HG03354 (cell line): ENCODE data around the gene CCDC51.
A peak's percentile ranks its signal among the peaks of the same experiment; 100 is the strongest.
"Not testable (repeated sequence)": the region's sequence is repeated elsewhere in the genome, so short reads cannot be mapped to it uniquely, and the experiment has no call there.

Source experiments
- ATAC-seq: cut with Tn5 transposase; IDR thresholded peaks from one replicate; pipeline ENCODE4 v1.9.1; 2021; ENCODE audit warnings: mild to moderate bottlenecking; ENCODE audit not compliant: unreplicated experiment, poor library complexity, severe bottlenecking

CCDC51 gene

DNA sequence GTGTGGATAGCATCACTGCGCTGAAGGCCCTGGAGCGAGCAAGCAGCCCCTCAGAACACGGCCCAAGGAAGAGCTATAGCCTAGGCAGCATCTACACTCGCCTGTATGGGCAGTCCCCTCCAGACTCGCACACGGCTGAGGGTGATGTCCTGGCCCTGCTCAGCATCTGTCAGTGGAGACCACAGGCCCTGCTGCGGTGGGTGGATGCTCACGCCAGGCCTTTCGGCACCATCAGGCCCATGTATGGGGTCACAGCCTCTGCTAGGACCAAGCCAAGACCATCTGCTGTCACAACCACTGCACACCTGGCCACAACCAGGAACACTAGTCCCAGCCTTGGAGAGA, 27.2 kb upstream of the CCDC51 start:
- no peak for ATAC-seq

GRCh38 chr3:48466386-48467109, 26.6 kb upstream of the CCDC51 start:
- ATAC-seq: peak; percentile 31

GRCh38 chr3:48465531-48466378, 25.8 kb upstream of the CCDC51 start:
- ATAC-seq: peak; percentile 87

GRCh38 chr3:48465237-48465530, 25.3 kb upstream of the CCDC51 start:
- ATAC-seq: no peak

GRCh38 chr3:48464713-48465221, 24.8 kb upstream of the CCDC51 start:
- ATAC-seq: no peak

DNA sequence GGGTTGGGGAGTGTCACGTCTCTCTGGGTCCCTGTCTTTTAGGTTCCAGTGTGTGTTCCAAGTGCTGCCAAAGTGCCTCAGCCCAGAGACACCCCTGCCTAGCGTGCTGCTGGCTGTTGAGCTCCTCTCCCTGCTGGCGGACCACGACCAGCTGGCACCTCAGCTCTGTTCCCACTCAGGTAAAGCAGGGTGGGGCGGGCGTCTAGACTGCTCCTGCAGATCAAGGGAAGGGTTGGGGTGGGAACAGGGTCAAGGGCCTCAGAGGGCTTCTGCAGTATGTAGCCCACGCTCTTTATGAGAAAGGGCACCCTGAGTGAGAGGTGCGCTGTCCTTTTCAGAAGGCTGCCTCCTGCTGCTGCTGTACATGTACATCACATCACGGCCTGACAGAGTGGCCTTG, 23.8 kb upstream of the CCDC51 start:
- ATAC-seq: no peak

- ATAC-seq: not testable (repeated sequence)
Observed at GRCh38 chr3:48461767-48462166, 21.8 kb upstream of the CCDC51 start.

DNA sequence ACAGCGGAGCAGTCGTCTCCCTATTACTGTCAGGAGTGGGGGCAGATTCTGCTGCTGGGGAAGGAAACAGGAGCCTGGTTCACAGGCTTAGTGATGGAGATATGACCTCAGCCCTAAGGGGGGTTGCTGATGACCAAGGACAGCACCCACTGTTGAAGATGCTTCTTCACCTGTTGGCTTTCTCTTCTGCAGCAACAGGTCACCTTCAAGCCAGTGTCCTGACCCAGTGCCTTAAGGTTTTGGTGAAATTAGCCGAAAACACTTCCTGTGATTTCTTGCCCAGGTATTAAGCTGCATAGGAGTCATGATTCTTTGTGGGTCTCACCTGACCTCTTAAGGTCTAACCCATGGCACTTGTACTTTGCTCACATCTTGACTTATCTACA, 20.6 kb upstream of the CCDC51 start:
- ATAC-seq: no peak

DNA sequence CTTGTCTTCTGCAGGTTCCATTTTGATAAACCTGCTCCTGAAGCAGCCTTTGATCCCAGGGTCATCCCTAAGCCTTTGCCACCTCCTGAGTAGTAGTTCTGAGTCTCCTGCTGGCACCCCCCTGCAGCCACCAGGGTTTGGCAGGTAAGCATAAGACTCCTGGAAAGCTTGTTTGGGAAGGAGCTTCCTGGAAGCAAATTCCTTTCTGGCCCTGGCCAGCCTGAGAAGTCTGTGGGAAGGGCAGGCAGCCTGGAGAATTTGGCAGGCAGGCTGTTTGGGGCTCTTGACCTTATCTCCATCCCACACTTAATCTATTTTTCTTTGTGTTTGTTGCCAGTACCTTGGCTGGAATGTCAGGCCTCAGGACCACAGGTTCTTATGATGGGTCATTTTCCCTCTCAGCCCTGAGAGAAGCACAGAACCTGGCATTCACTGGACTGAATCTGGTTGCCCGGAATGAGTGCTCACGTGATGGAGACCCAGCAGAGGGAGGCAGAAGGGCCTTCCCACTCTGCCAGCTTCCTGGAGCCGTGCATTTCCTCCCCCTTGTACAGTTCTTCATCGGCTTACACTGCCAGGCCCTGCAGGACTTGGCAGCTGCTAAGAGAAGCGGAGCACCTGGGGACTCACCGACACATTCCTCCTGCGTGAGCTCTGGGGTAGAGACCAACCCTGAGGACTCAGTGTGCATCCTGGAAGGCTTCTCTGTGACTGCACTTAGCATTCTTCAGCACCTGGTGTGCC, 20.0 kb upstream of the CCDC51 start:
- no peak for ATAC-seq

DNA sequence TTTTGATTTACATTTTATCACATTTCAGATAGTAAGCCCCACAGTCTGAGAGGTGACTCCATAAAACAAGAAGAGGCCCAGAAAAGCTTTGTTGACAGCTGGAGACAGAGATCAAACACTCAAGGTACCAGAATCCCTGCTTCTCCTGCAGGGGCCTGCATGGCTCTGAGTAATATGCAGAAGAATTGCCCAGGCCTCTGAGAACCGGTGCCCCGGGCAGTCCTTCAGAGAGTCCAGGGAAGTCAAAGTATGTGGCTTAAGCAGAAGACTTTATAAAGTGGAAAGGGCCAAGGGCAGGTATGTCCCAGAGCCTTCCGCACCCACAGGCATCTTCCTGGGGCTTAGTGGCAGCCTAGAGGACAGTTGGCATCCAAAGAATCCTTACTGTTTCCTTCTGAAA, 19.4 kb upstream of the CCDC51 start:
- no peak for ATAC-seq

DNA sequence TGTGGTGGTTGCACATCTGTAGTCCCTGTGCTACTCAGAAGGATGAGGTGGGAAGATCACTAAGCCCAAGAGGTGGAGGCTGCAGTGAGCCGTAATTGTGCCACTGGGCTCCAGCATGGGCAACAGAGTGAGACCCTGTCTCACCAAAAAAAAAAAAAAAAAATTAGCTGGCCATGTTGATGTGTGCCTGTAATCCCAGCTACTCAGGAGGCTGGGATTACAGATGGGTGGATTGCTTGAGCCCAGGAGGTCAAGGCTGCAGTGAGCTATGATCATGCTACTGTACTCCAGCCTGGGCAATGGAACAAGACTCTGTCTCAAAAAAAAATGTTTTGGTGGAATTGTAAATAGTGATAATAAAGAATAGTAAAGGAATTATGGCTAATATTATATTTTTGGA, 16.5 kb upstream of the CCDC51 start:
- ATAC-seq: no peak

- ATAC-seq: no peak
Observed at GRCh38 chr3:48451270-48451669, 11.4 kb upstream of the CCDC51 start.

GRCh38 chr3:48446425-48447193, 6.7 kb upstream of the CCDC51 start, which contains the start of gene ATRIP:
Gene ATRIP (plus strand): TSS chr3:48446737. CDS start chr3:48446846, 109 bp downstream.
- peak; percentile 86 for ATAC-seq

DNA sequence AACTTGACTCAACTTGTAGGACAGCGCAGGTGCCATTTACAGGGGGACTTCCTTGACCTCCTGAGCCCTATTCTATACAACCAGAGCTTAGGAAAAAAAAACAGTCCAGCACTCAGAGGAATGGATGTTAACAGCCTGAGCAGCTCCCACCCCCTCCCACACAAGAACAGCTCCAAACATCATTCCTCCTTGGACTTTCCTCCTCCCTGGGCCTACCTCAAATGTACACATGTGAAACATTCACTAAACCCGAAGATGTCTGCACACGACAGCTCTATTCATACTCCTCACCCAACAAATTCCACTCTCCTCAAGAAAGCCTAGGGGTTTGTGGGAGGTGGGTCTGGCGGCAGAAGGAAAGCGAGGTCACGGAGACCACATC, 6.1 kb upstream of the CCDC51 start:
- ATAC-seq: no peak

DNA sequence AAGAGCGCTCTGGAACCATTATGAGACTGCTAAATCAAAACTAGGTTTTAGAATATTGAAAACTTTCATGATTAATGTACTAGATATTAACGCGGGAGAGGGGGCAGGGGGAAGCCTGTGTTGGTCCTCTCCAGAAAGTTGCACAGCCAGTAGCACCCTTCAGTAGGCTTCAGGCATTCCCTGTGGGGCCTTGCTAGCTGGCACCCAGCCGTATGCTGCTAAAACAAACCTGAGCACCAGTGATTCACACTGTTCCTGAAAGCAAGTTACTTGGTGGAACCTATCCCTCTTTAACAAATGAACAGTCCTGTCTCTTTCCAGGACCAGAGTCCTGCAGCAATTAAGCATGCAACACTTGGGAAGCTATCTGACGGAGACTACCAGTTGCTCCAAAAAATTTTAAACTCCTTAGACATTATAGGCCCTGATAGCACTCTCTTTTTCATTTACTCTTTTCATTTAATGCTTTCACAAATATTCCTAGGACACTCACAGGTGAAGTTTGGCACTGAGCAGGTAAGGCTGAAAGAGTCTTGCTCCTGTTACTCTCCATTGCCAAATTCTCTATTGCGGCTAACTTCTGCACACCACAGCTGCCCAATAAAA, 5.5 kb upstream of the CCDC51 start:
- ATAC-seq: no peak

DNA sequence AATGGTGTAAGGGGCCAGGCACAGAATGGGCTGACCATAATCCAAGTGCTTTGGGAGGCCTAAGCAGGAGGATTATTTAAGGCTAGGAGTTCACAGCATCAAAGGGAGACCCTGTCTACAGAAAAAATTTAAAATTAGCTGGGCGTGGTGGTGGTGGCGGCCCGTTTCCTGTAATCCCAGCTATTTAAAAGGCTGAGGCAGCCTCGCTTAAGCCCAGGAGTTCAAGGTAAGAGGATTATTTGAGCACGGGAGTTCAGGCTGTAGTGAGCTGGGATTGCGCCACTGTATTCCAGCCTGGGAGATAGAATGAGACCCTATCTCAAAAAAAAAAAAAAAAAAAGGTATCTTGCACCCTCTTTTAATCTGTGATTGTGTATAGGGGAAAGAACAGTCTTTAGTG, 2.0 kb upstream of the CCDC51 start:
- no peak for ATAC-seq

DNA sequence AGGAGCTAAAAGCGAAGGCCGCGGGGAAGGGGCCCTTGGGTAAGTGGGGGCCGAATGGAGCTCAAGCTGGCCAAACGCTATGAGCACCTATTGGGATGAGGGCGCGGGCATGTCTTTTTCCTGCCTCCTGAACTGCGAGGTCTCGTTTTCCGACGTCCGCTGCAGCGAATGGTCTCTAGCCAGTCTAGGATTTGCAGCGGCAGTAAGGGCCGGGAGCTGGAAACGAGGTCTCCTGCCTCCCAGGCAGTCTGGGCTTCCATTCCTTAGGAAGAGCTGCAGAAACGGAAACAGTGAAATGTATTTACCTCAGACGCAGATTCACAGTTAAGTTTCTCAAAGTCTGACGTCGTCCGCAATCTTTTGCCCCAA, 655 bp upstream of the CCDC51 start:
- ATAC-seq: peak; percentile 6

DNA sequence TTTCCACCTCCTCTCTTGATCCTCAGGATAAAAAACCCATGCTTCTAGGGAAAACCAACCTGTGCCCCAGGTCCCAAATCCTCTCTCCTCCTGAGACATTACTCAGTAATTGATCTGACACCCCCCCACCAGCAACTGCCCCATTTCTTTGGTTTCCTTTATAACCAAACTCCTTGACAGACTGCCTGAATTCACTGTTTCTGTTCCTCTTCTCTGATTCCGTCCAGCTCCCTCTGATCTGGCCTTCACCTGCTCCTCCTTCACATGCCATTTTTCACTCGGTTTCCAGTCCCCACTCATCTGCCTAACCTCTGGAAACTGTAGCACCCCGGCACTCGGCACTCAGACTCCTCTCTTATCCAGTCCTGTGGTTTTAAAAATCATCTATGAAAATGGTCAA, 2.1 kb downstream of the CCDC51 start:
- ATAC-seq: no peak

DNA sequence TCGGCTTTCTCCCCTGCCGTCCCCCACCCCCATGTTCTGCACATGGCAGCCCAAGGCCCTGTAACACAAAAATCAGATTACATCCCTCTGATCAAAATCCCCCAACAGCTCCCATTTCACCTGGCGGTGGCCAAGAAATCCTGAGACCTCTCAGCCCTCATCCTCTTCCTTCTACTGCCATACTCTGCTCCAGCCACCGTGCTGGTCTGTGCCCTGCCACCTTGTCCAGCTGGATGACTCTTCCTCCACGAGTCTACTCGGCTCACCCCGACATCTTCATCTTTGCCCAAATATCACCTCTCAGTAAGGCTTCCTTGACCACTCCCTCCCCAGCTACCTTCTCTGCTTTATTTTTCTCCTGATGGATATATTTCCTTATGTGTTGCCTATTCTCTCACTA, 3.1 kb downstream of the CCDC51 start:
- no peak for ATAC-seq

DNA sequence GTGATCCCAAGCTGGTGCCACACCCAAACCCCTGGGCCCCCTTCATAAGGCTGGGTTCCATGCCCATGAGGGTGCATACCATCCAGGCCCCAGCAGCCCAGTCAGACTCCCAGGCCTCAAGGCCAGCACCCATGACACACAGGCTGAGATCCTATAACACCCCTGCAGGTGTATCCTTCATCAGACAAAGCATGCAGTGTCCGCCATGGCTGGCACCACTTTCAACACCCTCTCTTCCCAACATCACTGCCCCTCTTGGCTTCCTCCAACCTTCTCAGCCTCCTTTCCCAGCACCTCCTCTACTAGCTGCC, 3.5 kb downstream of the CCDC51 start:
- no peak for ATAC-seq
